ENCODE data around the gene TCEANC2. TPM values are rescaled to one million over a fixed set of nuclear protein-coding genes. Genes with fewer than 3 reads are reported as not detected.
"Not testable (repeated sequence)": the region's sequence is repeated elsewhere in the genome, so short reads cannot be mapped to it uniquely, and the experiment has no call there.

Gene TCEANC2
- total and polyA plus RNA-seq, 2 of the 4 experiments (the other 2 are of a cell fraction) = 2.4 to 3.2 TPM

DNA sequence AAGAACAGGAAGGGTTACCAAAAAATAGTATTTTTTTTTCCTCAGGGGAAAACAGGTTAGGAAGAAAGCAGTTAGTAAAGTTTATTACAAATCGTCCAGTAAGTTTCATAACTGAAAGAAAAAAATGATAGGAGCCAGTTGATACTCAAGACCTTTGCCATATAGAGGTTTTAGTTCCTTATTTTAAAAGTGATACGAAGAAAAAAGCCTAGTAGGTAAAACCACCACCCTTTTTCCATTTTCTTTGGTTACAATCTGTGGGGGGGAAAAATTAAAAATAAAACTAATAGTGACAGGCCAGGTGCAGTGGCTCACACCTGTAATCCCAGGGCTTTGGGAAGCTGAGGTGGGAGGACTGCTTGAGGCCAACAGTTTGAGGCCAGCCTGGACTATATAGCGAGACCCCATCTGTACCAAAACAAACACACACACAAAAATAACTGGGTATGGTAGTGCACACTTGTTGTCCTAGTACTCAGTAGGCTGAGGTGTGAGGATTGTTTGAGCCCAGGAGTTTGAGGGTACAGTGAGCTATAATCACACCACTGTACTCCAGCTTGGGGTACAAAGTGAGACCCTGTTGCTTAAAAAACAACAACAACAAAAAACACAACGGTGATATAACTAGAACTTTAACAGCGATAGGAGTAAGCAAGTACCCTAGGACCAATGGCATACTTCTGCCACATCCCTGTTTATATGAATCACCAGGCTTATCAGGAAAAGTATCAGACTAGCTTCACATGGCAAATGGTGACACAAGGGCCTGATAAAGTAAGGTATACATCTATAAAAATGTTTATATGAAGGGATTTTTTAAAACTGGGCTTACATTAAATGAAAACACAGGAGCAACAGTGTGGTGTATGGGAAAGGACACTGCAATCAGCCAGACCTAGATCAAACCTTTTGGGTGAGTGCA lies 5.8 kb upstream of the TCEANC2 start:
- H3K4me2 ChIP-seq (ENCODE audit: low read depth, low read length) = no peak overlapping the region; the same call in 1 of the 2 replicates
- H3K4ac ChIP-seq (ENCODE audit: low read depth, low read length) = no peak overlapping the region
- H3K23ac ChIP-seq (ENCODE audit: low read depth, low read length) = no peak overlapping the region
- H3K9me1 ChIP-seq (ENCODE audit: insufficient read depth, low read length) = peaks cover 6% of the 10 kb centered on the region
- H4K91ac ChIP-seq (ENCODE audit: insufficient read depth, low read depth, low read length) = no peak overlapping the region
- DNase-seq (peak; percentile 47), ATAC-seq (ENCODE audit: low read depth) (peak; percentile 8; the same call in 1 of the 2 replicates)
- H3K18ac ChIP-seq (ENCODE audit: low read depth, low read length) = no peak overlapping the region
- H2AFZ ChIP-seq (replicated peaks; ENCODE audit: low read length, poor library complexity) = no peak overlapping the region
- in situ Hi-C loops (cut with MboI; ENCODE audit: low sequenced_read_pairs) (no loop called here), intact Hi-C loops (cut with micrococcal nuclease) (no loop called here), dilution Hi-C loops (cut with HindIII; ENCODE audit: low sequenced_read_pairs, unreplicated experiment) (no loop called here)
- no peak overlapping the region for H3K27ac ChIP-seq (ENCODE audit: insufficient read depth, low read length)
- WGBS, 2 experiments (ENCODE audit: extremely low coverage in 2 of 2, insufficient read length in 1 of 2) = no CpG with 5 or more reads among the region's 5 CpGs
- H3K9ac ChIP-seq (ENCODE audit: low read depth, low read length) = no peak overlapping the region
- ChIA-PET POLR2A (ENCODE audit: unreplicated experiment) (no interaction called here), CTCF (interaction anchor here (0.8 kb wide), 2 partner anchors 151 to 441 kb away, joined by 3 read pairs; no protein-coding TSS in a partner anchor)
- peak overlapping the region; percentile 45; the same call in 1 of the 2 replicates for H2AK5ac ChIP-seq (ENCODE audit: low read depth, low read length)
- H2BK5ac ChIP-seq (ENCODE audit: low read depth, low read length, poor library complexity, severe bottlenecking) = no peak overlapping the region
- no peaks in the 10 kb centered on the region for H3K27me3 ChIP-seq (ENCODE audit: control insufficient read depth, insufficient read depth, low read length)
- H4K20me1 ChIP-seq (ENCODE audit: insufficient read depth, low read length) = peaks cover 14% of the 10 kb centered on the region
- BruUV-seq (replicated peaks) = no TSS peak
- no peaks in the 10 kb centered on the region for H3K36me3 ChIP-seq (ENCODE audit: control insufficient read depth, insufficient read depth, low read length)
- no peak overlapping the region for H2BK20ac ChIP-seq (ENCODE audit: low read depth, low read length)
- TF ChIP-seq FOS (IDR thresholded peaks at IDR 0.05; ENCODE audit: low read depth, low read length) = peak; percentile 38; the same call in 1 of the 2 replicates
- TF ChIP-seq CEBPB (IDR thresholded peaks at IDR 0.05; ENCODE audit: low read depth, low read length) = no peak
- no peak for TF ChIP-seq RCOR1 (IDR thresholded peaks at IDR 0.05; ENCODE audit: insufficient replicate concordance, low read length)
- H2BK120ac ChIP-seq (ENCODE audit: low read depth, low read length) = no peak overlapping the region
- H3K4me1 ChIP-seq (ENCODE audit: control insufficient read depth, insufficient read depth, low read length) = peaks cover 8% of the 10 kb centered on the region
- no peak overlapping the region for H2AK9ac ChIP-seq (replicated peaks; ENCODE audit: low read depth, low read length, poor library complexity)
- no peak overlapping the region for H3K14ac ChIP-seq (replicated peaks; ENCODE audit: low read depth, low read length)
- no peak overlapping the region for H3K4me3 ChIP-seq (ENCODE audit: insufficient read depth, low read depth, low read length)
- no peak overlapping the region for H4K5ac ChIP-seq (ENCODE audit: low read depth, low read length)
- peaks cover 13 to 53% of the 10 kb centered on the region in 2 experiments for H3K79me1 ChIP-seq (ENCODE audit: low read depth in 1 of 2, low read length in 2 of 2)
- H4K8ac ChIP-seq (ENCODE audit: low read depth in 2 of 2, low read length in 2 of 2) = no peak overlapping the region
- H2BK15ac ChIP-seq (ENCODE audit: low read depth, low read length) = no peak overlapping the region
- H3K56ac ChIP-seq (ENCODE audit: extremely low read depth, insufficient read depth, low read length) = no peak overlapping the region
- no peaks in the 10 kb centered on the region for H3K9me3 ChIP-seq (ENCODE audit: control insufficient read depth, insufficient read depth, low read length)

DNA sequence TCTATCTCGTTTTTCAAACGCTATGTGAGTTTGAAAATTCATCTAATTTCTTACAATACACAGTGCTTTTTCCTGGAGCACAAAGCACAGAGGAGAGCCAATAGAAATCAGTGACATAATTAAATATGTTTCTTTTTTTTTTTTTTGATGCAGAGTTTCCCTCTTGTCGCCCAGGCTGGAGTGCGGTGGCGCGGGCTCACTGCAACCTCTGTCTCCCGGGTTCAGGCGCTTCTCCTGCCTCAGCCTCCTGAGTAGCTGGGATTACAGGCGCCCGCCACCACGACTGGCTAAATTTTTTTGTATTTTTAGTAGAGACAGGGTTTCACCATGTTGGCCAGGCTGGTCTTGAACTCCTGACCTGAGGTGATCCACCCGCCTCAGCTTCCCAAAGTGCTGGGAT lies 3.0 kb upstream of the TCEANC2 start:
- BruUV-seq (replicated peaks); H3K23ac ChIP-seq (ENCODE audit: low read depth, low read length); H4K91ac ChIP-seq (ENCODE audit: insufficient read depth, low read depth, low read length); POLR2A ChIA-PET (ENCODE audit: unreplicated experiment); H3K27me3 ChIP-seq (ENCODE audit: control insufficient read depth, insufficient read depth, low read length); H3K4me1 ChIP-seq (ENCODE audit: control insufficient read depth, insufficient read depth, low read length); H2AK9ac ChIP-seq (replicated peaks; ENCODE audit: low read depth, low read length, poor library complexity); H3K4ac ChIP-seq (ENCODE audit: low read depth, low read length); H2BK15ac ChIP-seq (ENCODE audit: low read depth, low read length); H3K9ac ChIP-seq (ENCODE audit: low read depth, low read length); H4K5ac ChIP-seq (ENCODE audit: low read depth, low read length); H3K4me2 ChIP-seq (ENCODE audit: low read depth, low read length); ATAC-seq (ENCODE audit: low read depth); H3K9me3 ChIP-seq (ENCODE audit: control insufficient read depth, insufficient read depth, low read length); H2AFZ ChIP-seq (replicated peaks; ENCODE audit: low read length, poor library complexity); DNase-seq; H2AK5ac ChIP-seq (ENCODE audit: low read depth, low read length); H3K56ac ChIP-seq (ENCODE audit: extremely low read depth, insufficient read depth, low read length); H3K18ac ChIP-seq (ENCODE audit: low read depth, low read length); H2BK5ac ChIP-seq (ENCODE audit: low read depth, low read length, poor library complexity, severe bottlenecking); H2BK120ac ChIP-seq (ENCODE audit: low read depth, low read length); H3K27ac ChIP-seq (ENCODE audit: insufficient read depth, low read length); H3K14ac ChIP-seq (replicated peaks; ENCODE audit: low read depth, low read length); H2BK20ac ChIP-seq (ENCODE audit: low read depth, low read length); H3K4me3 ChIP-seq (ENCODE audit: insufficient read depth, low read depth, low read length); H3K36me3 ChIP-seq (ENCODE audit: control insufficient read depth, insufficient read depth, low read length); H4K8ac ChIP-seq (ENCODE audit: low read depth in 2 of 2, low read length in 2 of 2); dilution Hi-C loops (cut with HindIII; ENCODE audit: low sequenced_read_pairs, unreplicated experiment): not testable (repeated sequence)
- intact Hi-C loops (cut with micrococcal nuclease) = loop anchor here (5.0 kb wide), 2 partner anchors 173 to 188 kb away; no protein-coding TSS in a partner anchor
- Histone ChIP-seq H3K79me1 (ENCODE audit: low read depth in 1 of 2, low read length in 2 of 2) (peaks cover 20 to 63% of the 10 kb centered on the region in 2 experiments), H3K9me1 (ENCODE audit: insufficient read depth, low read length) (peaks cover 10% of the 10 kb centered on the region), H4K20me1 (ENCODE audit: insufficient read depth, low read length) (peaks cover 14% of the 10 kb centered on the region)
- in situ Hi-C loops (cut with MboI; ENCODE audit: low sequenced_read_pairs) = loop anchor here (25.0 kb wide), 1 partner anchor 188 kb away; no protein-coding TSS in a partner anchor
- WGBS, 2 experiments (ENCODE audit: extremely low coverage in 2 of 2, insufficient read length in 1 of 2) = no CpG with 5 or more reads among the region's 12 CpGs
- CTCF ChIA-PET = interaction anchor here (1.5 kb wide), 1 partner anchor 172 kb away, joined by 3 read pairs; no protein-coding TSS in a partner anchor
